ENCODE data around the gene NEMP1. TPM values are rescaled to one million over a fixed set of nuclear protein-coding genes. Genes with fewer than 3 reads are reported as not detected.

Gene NEMP1
- total RNA-seq, 6 experiments from 2014 or later, result 3.8 to 6.2 (median 4.8) TPM

DNA sequence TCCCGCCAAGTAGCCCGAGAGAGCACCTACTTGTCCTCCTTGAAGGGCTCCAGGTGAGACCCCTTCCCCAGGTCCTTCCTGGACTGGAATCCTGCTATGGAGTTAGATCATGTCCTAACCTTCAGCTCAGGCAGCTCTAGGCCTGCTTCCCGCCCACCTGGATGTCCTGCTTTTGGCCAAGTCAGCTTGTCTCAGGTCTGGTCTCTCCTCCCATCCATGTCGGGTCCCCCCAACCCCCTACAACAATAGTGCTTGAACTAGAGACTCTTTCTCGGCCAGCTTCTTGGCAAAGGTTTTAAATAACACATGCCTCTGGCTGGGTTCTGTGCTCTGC lies 13.9 kb upstream of the NEMP1 start:
- peaks cover 0 to 20% (median 10%) of the 10 kb centered on the region in 4 donors for H3K4me1 ChIP-seq
- H3K27me3 ChIP-seq, result no peaks in the 10 kb centered on the region
- H3K4me3 ChIP-seq, result no peak overlapping the region
- no peak overlapping the region for H3K27ac ChIP-seq
- DNase-seq, result no peak
- TF ChIP-seq, protein P1, sequence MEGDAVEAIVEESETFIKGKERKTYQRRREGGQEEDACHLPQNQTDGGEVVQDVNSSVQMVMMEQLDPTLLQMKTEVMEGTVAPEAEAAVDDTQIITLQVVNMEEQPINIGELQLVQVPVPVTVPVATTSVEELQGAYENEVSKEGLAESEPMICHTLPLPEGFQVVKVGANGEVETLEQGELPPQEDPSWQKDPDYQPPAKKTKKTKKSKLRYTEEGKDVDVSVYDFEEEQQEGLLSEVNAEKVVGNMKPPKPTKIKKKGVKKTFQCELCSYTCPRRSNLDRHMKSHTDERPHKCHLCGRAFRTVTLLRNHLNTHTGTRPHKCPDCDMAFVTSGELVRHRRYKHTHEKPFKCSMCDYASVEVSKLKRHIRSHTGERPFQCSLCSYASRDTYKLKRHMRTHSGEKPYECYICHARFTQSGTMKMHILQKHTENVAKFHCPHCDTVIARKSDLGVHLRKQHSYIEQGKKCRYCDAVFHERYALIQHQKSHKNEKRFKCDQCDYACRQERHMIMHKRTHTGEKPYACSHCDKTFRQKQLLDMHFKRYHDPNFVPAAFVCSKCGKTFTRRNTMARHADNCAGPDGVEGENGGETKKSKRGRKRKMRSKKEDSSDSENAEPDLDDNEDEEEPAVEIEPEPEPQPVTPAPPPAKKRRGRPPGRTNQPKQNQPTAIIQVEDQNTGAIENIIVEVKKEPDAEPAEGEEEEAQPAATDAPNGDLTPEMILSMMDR (IDR thresholded peaks at IDR 0.05), result no peak
- no peak for TF ChIP-seq POLR2A (IDR thresholded peaks at IDR 0.05)
- H3K36me3 ChIP-seq, result peaks cover 0 to 53% (median 16%) of the 10 kb centered on the region in 4 donors
- no peaks in the 10 kb centered on the region for H3K9me3 ChIP-seq
- intact Hi-C loops (cut with DNase I), result no loop called here
- ATAC-seq, result no peak
- whole genome bisulfite sequencing (ENCODE audit: insufficient coverage, low coverage, low lambda C conversion rate, missing lambda C conversion rate), result 43% methylated on average over 1 of the region's 5 CpGs

DNA sequence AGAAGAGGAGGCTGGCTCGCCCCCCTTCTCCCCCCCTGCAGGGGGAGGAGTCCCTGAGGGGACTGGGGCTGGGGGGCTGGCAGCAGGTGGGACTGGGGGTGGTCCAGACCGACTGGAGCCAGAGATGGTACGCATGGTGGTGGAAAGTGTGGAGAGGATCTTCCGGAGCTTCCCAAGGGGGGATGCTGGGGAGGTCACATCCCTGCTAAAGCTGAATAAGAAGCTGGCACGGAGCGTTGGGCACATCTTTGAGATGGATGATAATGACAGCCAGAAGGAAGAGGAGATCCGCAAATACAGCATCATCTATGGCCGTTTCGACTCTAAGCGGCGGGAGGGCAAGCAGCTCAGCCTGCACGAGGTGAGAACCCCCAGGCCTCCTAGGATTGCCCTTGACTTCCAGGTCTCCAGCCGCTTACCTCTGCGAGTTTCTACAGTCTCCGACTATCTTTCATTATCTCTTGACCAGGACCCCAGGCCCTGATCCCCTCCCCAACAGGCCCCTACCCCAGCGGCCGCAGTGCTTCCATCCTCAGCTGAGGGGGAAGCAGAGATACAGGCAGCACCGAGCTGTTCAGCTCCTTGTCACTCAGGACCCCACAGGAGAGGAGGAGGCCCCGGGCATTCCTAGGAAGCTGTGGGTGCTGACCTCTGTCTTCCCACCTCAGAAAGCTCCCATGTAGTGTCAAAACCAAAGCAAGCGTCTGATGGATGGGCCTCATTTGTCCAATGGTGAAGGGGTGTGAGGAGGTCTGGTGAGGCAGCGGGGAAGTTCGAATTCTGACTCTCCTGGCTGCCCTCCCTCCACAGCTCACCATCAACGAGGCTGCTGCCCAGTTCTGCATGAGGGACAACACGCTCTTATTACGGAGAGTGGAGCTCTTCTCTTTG lies 13.3 kb upstream of the NEMP1 start:
- ATAC-seq, result no peak
- TF ChIP-seq, protein P1 (IDR thresholded peaks at IDR 0.05), result no peak
- no peak for TF ChIP-seq POLR2A (IDR thresholded peaks at IDR 0.05)
- no peak overlapping the region for H3K27ac ChIP-seq

DNA sequence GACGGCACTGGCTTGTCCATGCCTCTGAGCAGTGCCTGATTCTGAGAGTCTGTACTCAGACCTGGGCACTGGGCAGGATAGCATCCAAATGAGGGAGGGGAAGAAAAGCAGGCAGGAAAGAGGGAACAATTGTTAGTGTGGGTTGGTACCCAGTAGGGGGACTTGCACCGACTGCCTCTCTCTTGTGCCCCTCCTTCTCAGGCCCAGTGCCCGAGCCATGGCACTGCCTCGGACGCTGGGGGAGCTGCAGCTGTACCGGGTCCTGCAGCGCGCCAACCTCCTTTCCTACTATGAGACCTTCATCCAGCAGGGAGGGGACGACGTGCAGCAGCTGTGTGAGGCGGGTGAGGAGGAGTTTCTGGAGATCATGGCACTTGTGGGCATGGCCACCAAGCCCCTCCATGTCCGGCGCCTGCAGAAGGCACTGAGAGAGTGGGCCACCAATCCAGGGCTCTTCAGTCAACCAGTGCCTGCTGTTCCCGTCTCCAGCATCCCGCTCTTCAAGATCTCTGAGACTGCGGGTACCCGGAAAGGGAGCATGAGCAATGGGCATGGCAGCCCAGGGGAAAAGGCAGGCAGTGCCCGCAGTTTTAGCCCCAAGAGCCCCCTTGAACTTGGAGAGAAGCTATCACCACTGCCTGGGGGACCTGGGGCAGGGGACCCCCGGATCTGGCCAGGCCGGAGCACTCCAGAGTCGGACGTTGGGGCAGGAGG lies 12.5 kb upstream of the NEMP1 start:
- Histone ChIP-seq H3K9me3 (no peaks in the 10 kb centered on the region), H3K27ac (no peak overlapping the region), H3K27me3 (no peaks in the 10 kb centered on the region), H3K4me1 (peaks cover 0 to 20% (median 10%) of the 10 kb centered on the region in 4 donors), H3K36me3 (peaks cover 0 to 39% (median 14%) of the 10 kb centered on the region in 4 donors), H3K4me3 (peak overlapping the region; percentile 80 to 93 (median 92))
- no peak for ATAC-seq
- intact Hi-C loops (cut with DNase I), result no loop called here
- TF ChIP-seq, protein P1 (IDR thresholded peaks at IDR 0.05), result peak in 1 of 4 donors; percentile 13
- TF ChIP-seq POLR2A (IDR thresholded peaks at IDR 0.05), result no peak
- 40% methylated on average over 4 of the region's 22 CpGs for WGBS (ENCODE audit: insufficient coverage, low coverage, low lambda C conversion rate, missing lambda C conversion rate)
- DNase-seq, result peak in 1 of 3 donors; percentile 62

More for the DNA sequence above, 13.3 kb upstream of the NEMP1 start:
- no peaks in the 10 kb centered on the region for H3K27me3 ChIP-seq
- 68% methylated on average over 5 of the region's 25 CpGs for WGBS (ENCODE audit: insufficient coverage, low coverage, low lambda C conversion rate, missing lambda C conversion rate)
- DNase-seq, result no peak
- peaks cover 0 to 47% (median 14%) of the 10 kb centered on the region in 4 donors for H3K36me3 ChIP-seq
- intact Hi-C loops (cut with DNase I), result no loop called here
- H3K4me3 ChIP-seq, result no peak overlapping the region
- peaks cover 0 to 20% (median 10%) of the 10 kb centered on the region in 4 donors for H3K4me1 ChIP-seq
- H3K9me3 ChIP-seq, result no peaks in the 10 kb centered on the region

DNA sequence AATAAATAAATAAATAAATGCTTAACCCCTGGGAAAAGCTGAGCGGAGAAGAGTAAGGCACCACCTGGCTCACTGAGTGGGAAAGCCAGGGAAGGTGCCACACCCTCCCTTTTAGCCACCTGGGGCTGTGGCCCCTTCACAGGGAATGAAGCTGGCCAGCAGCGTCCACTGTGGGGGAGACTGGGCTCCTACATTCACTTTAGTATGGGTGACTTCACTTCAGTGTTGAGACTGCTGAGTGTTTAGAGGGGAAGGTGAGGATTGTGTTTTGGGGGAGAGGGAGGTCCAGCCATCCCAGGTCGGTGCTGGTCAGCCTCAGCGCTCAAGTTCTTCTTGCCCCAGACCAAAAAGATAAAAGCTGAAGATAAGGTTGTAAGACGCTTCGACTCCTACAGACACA lies 11.9 kb upstream of the NEMP1 start:
- DNase-seq (no peak), ATAC-seq (no peak)
- Histone ChIP-seq H3K9me3 (no peaks in the 10 kb centered on the region), H3K27me3 (no peaks in the 10 kb centered on the region), H3K36me3 (peaks cover 0 to 33% (median 14%) of the 10 kb centered on the region in 4 donors), H3K4me1 (peaks cover 0 to 20% (median 10%) of the 10 kb centered on the region in 4 donors), H3K4me3 (peak overlapping the region; percentile 80 to 93 (median 92)), H3K27ac (peak overlapping the region in 2 of 3 donors; percentile 77 to 85)
- TF ChIP-seq, protein P1 (IDR thresholded peaks at IDR 0.05), result no peak
- no peak for TF ChIP-seq POLR2A (IDR thresholded peaks at IDR 0.05)
- intact Hi-C loops (cut with DNase I), result no loop called here
- 38% methylated on average over 6 of the region's 6 CpGs for WGBS (ENCODE audit: insufficient coverage, low coverage, low lambda C conversion rate, missing lambda C conversion rate)

Data from right lobe of liver (tissue), 6 donors.